Measurements from ENCODE around the gene HPCA.

DNA sequence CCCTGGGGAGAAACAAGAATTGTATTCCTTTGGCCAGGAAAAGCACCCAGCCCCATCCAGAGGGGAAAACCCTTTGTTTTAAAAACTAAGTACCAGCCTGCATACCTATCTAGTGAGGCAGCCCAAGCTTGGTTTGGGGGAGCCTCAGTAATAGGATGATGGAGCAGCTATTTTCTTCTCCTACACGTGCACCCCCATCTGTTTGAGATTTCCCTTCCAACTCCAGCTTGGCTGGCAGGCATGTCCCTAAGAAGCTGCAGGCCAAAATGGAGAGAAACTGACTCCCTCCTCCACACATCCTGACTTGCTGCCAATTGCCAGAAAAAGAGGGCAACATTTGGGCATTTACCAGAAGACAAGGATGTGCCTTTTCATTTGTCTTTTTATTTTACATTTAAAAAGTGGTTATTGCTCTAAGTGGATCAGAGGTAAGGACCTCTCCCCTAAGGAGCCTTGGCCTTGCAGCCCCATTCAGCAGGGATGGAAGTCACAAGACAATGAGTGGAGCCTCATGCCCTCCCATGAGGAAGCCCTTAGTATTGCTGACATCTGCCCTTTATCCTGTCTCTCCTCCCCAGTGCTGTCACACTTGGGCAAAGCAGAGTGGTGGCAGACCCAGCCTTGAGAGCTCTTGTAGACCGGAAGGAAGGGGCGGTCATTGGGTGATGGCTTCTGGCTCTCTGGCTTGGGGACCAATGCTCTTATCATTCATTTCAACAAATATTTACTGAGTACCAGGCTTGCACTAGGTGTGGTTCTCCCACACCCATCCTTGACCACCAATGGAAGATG is 24.2 kb upstream of the HPCA start:
- TF ChIP-seq, protein P1, sequence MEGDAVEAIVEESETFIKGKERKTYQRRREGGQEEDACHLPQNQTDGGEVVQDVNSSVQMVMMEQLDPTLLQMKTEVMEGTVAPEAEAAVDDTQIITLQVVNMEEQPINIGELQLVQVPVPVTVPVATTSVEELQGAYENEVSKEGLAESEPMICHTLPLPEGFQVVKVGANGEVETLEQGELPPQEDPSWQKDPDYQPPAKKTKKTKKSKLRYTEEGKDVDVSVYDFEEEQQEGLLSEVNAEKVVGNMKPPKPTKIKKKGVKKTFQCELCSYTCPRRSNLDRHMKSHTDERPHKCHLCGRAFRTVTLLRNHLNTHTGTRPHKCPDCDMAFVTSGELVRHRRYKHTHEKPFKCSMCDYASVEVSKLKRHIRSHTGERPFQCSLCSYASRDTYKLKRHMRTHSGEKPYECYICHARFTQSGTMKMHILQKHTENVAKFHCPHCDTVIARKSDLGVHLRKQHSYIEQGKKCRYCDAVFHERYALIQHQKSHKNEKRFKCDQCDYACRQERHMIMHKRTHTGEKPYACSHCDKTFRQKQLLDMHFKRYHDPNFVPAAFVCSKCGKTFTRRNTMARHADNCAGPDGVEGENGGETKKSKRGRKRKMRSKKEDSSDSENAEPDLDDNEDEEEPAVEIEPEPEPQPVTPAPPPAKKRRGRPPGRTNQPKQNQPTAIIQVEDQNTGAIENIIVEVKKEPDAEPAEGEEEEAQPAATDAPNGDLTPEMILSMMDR (IDR thresholded peaks at IDR 0.05; ENCODE audit: insufficient read depth, low read length, poor library complexity, severe bottlenecking), result no peak
- no peak for TF ChIP-seq EZH2phosphoT487 (conservative IDR thresholded peaks at IDR 0.05; ENCODE audit: low read length)

Measured in SU-DHL-6 (cell line).